Mucosa of rectum (tissue), 2 donors: ENCODE measurements around the gene FBXW10B.
"Not testable (repeated sequence)": the region's sequence is repeated elsewhere in the genome, so short reads cannot be mapped to it uniquely, and the experiment has no call there.

Source experiments
- H3K27ac ChIP-seq, 2 donors: one replicate each; pipeline ENCODE4 v1.7.0; 2013; ENCODE audit warnings: inconsistent platforms in 2 of 2, low read depth in 2 of 2, low read length in 2 of 2
- H3K27me3 ChIP-seq, 2 donors: one replicate each; pipeline ENCODE4 v1.7.0; 2013; ENCODE audit warnings: low read length in 2 of 2; ENCODE audit not compliant: control insufficient read depth in 2 of 2, insufficient read depth in 2 of 2
- H3K36me3 ChIP-seq, 2 donors: one replicate each; pipeline ENCODE4 v1.7.0; 2013; ENCODE audit warnings: low read length in 2 of 2; ENCODE audit not compliant: control insufficient read depth in 2 of 2, insufficient read depth in 2 of 2
- H3K4me1 ChIP-seq, 2 donors: one replicate each; pipeline ENCODE4 v1.7.0; 2013; ENCODE audit warnings: low read length in 2 of 2, mild to moderate bottlenecking in 1 of 2; ENCODE audit not compliant: control insufficient read depth in 2 of 2, insufficient read depth in 2 of 2
- H3K4me3 ChIP-seq, 2 donors: one replicate each; pipeline ENCODE4 v1.7.0; 2013; ENCODE audit warnings: low read length in 2 of 2
- H3K9ac ChIP-seq, 2 donors: one replicate each; pipeline ENCODE4 v1.7.0; 2013; ENCODE audit warnings: low read length in 2 of 2, low read depth in 1 of 2, mild to moderate bottlenecking in 1 of 2
- H3K9me3 ChIP-seq, 2 donors: one replicate each; pipeline ENCODE4 v1.7.0; 2013; ENCODE audit warnings: low read length in 2 of 2; ENCODE audit not compliant: control insufficient read depth in 2 of 2
- donor health status: healthy.
- donor health status: Normal muscosa, but diverticular disease.

FBXW10B gene

GRCh38 chr17:15590844-15591243 is 28.7 kb downstream of the FBXW10B start:
- H3K9me3 ChIP-seq, H3K27ac ChIP-seq, H3K9ac ChIP-seq, H3K36me3 ChIP-seq, H3K27me3 ChIP-seq, H3K4me3 ChIP-seq, H3K4me1 ChIP-seq: not testable (repeated sequence)

- H3K4me3 ChIP-seq, H3K27ac ChIP-seq, H3K9ac ChIP-seq, H3K9me3 ChIP-seq, H3K4me1 ChIP-seq, H3K27me3 ChIP-seq, H3K36me3 ChIP-seq: not testable (repeated sequence)
These were observed 29.7 kb downstream of the FBXW10B start for GRCh38 chr17:15589544-15590536.

GRCh38 chr17:15588017-15588416 is 31.5 kb downstream of the FBXW10B start:
- H3K4me1 ChIP-seq, H3K27me3 ChIP-seq, H3K4me3 ChIP-seq, H3K36me3 ChIP-seq, H3K9me3 ChIP-seq, H3K9ac ChIP-seq, H3K27ac ChIP-seq: not testable (repeated sequence)

GRCh38 chr17:15583313-15583712 is 36.2 kb downstream of the FBXW10B start:
- H3K9ac ChIP-seq, H3K4me1 ChIP-seq, H3K27me3 ChIP-seq, H3K27ac ChIP-seq, H3K4me3 ChIP-seq, H3K9me3 ChIP-seq, H3K36me3 ChIP-seq: not testable (repeated sequence)

GRCh38 chr17:15581462-15581861 is 38.0 kb downstream of the FBXW10B start:
- H3K36me3 ChIP-seq = not testable (repeated sequence)

GRCh38 chr17:15576848-15577247 is 42.7 kb downstream of the FBXW10B start:
- not testable (repeated sequence) for H3K4me1 ChIP-seq, H3K4me3 ChIP-seq, H3K9ac ChIP-seq, H3K36me3 ChIP-seq, H3K27me3 ChIP-seq, H3K27ac ChIP-seq, H3K9me3 ChIP-seq

More at GRCh38 chr17:15581462-15581861, 38.0 kb downstream of the FBXW10B start:
- not testable (repeated sequence) for H3K9ac ChIP-seq, H3K4me3 ChIP-seq, H3K27me3 ChIP-seq, H3K9me3 ChIP-seq, H3K4me1 ChIP-seq, H3K27ac ChIP-seq

- not testable (repeated sequence) for H3K4me3 ChIP-seq, H3K27me3 ChIP-seq, H3K36me3 ChIP-seq, H3K9ac ChIP-seq, H3K9me3 ChIP-seq, H3K27ac ChIP-seq, H3K4me1 ChIP-seq
These were observed 44.8 kb downstream of the FBXW10B start for GRCh38 chr17:15574660-15575059.

GRCh38 chr17:15573870-15574269 is 45.6 kb downstream of the FBXW10B start:
- not testable (repeated sequence) for H3K9me3 ChIP-seq, H3K27ac ChIP-seq, H3K36me3 ChIP-seq, H3K27me3 ChIP-seq, H3K4me1 ChIP-seq, H3K9ac ChIP-seq, H3K4me3 ChIP-seq
